Omental fat pad (tissue), 4 donors: ENCODE data around the gene PRSS21. TPM values are rescaled to one million over a fixed set of nuclear protein-coding genes. Genes with fewer than 3 reads are reported as not detected.

ENCODE experiments used
- ATAC-seq: fragments of 150-250 bp; one replicate; pipeline ENCODE4 v1.9.1; 2016; ENCODE audit warnings: mild to moderate bottlenecking, moderate library complexity; ENCODE audit not compliant: low FRiP score
- DNase-seq: peaks from one replicate; pipeline ENCODE4 v3.0.0-alpha.2; 2019; ENCODE audit warnings: low spot score
- total RNA-seq, 4 donors: library from RNA; depleted of rRNA; stranded (reverse); fragments of >200 nt; gene quantifications; one replicate each; pipeline ENCODE4 v1.1.0, GENCODE V29; 2016
- TF ChIP-seq, protein P1 (sequence below), 3 donors: fragments of 450-650 bp; IDR thresholded peaks; one replicate each; pipeline ENCODE4 v1.5.1; 2016 to 2017; ENCODE audit warnings: antibody characterized with exemption in 3 of 3, mild to moderate bottlenecking in 3 of 3, moderate library complexity in 2 of 3

PRSS21 gene
- total RNA-seq, 4 donors from 2014 or later, result 0.65 to 1.0 TPM; not detected in 2

GRCh38 chr16:2826591-2827373 lies 9.7 kb downstream of the PRSS21 start:
- DNase-seq (no peak), ATAC-seq (no peak)
- TF ChIP-seq, protein P1, sequence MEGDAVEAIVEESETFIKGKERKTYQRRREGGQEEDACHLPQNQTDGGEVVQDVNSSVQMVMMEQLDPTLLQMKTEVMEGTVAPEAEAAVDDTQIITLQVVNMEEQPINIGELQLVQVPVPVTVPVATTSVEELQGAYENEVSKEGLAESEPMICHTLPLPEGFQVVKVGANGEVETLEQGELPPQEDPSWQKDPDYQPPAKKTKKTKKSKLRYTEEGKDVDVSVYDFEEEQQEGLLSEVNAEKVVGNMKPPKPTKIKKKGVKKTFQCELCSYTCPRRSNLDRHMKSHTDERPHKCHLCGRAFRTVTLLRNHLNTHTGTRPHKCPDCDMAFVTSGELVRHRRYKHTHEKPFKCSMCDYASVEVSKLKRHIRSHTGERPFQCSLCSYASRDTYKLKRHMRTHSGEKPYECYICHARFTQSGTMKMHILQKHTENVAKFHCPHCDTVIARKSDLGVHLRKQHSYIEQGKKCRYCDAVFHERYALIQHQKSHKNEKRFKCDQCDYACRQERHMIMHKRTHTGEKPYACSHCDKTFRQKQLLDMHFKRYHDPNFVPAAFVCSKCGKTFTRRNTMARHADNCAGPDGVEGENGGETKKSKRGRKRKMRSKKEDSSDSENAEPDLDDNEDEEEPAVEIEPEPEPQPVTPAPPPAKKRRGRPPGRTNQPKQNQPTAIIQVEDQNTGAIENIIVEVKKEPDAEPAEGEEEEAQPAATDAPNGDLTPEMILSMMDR (IDR thresholded peaks at IDR 0.05), result no peak

DNA sequence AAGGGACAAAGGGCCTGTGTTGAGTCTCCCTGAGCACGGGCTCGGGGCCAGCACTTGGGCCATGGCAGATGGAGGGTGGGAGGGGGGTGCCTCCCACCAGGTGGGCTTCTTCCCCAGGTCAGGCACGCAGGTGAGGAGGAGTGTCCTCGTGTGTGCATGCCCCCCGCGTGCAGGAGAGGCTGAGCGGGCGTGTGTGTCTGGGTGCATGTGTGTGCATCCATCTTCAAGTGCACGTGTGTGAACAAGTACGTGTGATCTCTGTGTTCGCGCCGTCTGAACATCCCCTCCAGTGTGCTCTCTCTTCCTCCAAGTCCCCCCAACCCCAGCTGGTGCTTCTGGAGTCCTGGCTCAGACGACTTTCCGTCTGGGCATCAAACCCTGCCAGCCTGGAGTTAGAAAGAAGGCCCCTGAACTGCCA lies 10.3 kb downstream of the PRSS21 start:
- ATAC-seq (no peak), DNase-seq (no peak)
- TF ChIP-seq, protein P1 (IDR thresholded peaks at IDR 0.05), result no peak

- ATAC-seq, result no peak
- no peak for DNase-seq
- TF ChIP-seq, protein P1 (IDR thresholded peaks at IDR 0.05), result no peak
Measured at GRCh38 chr16:2827831-2828520, 10.9 kb downstream of the PRSS21 start.

DNA sequence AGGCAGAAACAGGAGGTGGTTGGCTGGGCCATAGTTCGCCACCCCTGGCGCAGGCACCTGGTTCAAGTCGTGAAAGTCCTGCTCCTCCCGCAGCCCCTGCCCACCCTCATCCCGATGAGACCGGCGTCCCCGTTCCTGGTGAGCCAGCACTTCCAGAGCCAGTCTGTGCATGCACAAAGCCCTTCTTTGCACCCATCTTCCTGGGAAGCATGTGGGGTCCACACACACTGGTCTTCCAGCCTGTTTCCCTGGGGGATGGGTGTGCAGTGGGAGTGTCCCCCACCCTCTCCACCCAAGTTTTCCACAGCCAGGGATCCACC lies 11.4 kb downstream of the PRSS21 start:
- ATAC-seq (no peak), DNase-seq (no peak)
- TF ChIP-seq, protein P1 (IDR thresholded peaks at IDR 0.05), result no peak

- DNase-seq (no peak), ATAC-seq (no peak)
- TF ChIP-seq, protein P1 (IDR thresholded peaks at IDR 0.05), result no peak
Measured at GRCh38 chr16:2828876-2829430, 11.9 kb downstream of the PRSS21 start.

DNA sequence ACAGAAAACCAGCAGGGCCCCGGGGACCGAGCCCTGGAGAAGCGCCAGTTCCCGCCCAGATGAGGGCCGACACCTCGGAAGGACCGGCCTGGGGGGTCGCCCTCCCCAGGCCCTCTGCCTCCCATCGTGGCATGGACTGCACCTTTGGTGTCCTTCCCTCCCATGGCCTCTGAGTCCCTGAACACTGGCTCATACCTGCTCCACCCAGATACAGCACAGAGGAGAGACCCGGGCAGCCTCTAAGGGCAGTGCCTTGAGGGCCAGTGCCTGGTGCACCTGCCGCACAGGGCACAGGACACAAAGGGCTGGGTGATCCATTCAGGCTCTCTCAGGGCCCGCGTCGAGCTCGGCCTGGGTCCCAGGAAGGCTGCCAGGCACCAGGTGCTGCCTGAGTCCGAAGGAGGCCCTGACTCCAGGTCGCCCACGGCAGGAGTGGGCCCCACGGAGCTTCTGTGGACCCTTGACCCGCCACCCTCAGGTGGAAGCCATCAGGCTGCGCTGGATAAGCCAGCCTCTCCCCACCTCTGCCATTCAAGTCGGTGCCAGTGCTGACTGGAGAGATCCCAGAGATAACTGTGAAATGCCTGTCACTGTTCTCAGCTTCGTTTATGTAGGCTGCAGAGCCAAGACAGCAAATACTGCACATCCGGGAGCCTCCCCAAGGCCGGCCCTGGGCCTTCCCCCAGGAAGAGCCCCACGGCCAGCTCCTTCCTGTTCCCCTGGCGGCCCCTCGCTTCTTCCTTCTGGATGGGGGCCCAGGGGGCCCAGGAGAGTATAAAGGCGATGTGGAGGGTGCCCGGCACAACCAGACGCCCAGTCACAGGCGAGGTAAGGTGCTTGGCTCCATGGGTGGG lies 12.7 kb downstream of the PRSS21 start, which contains the start of gene ZG16B:
TSS of gene ZG16B (plus strand) at position 803 of the 854 bp plus-strand sequence. CDS start 139 bp downstream, outside the sequence.
- DNase-seq (no peak), ATAC-seq (no peak)
- TF ChIP-seq, protein P1 (IDR thresholded peaks at IDR 0.05), result no peak
